ENCODE results near the gene DUSP12.

DUSP12 gene

GRCh38 chr1:161771161-161771560 is 21.6 kb downstream of the DUSP12 start:
- POLR2A ChIA-PET: no interaction called here
- DNase-seq (ENCODE audit: low read depth, low spot score): no peak
- H3K4me3 ChIP-seq (ENCODE audit: low read depth, low read length): no peak overlapping the region
- CTCF ChIA-PET: interaction anchor here (1.2 to 2.5 kb wide), 3 partner anchors 22 to 266 kb away, joined by 3 to 8 read pairs (median 4); no protein-coding TSS in a partner anchor
- TF ChIP-seq CTCF (IDR thresholded peaks at IDR 0.05; ENCODE audit: insufficient read depth, low read length, missing control alignments): no peak

- no peak for DNase-seq (ENCODE audit: low read depth, low spot score)
- H3K4me3 ChIP-seq (ENCODE audit: low read depth, low read length): no peak overlapping the region
- TF ChIP-seq CTCF (IDR thresholded peaks at IDR 0.05; ENCODE audit: insufficient read depth, low read length, missing control alignments): no peak
- ChIA-PET CTCF (interaction anchor here (1.2 to 2.5 kb wide), 3 partner anchors 21 to 265 kb away, joined by 3 to 8 read pairs (median 4); no protein-coding TSS in a partner anchor), POLR2A (no interaction called here)
Observed at GRCh38 chr1:161771973-161772372, 22.4 kb downstream of the DUSP12 start.

GRCh38 chr1:161772397-161772796 is 22.8 kb downstream of the DUSP12 start:
- POLR2A ChIA-PET: no interaction called here
- no peak overlapping the region for H3K4me3 ChIP-seq (ENCODE audit: low read depth, low read length)

GRCh38 chr1:161773791-161774190 is 24.2 kb downstream of the DUSP12 start:
- ChIA-PET CTCF (interaction anchor here (0.9 kb wide), 1 partner anchor 264 kb away, joined by 4 read pairs; no protein-coding TSS in a partner anchor), POLR2A (no interaction called here)
- H3K4me3 ChIP-seq (ENCODE audit: low read depth, low read length): no peak overlapping the region
- TF ChIP-seq CTCF (IDR thresholded peaks at IDR 0.05; ENCODE audit: insufficient read depth, low read length, missing control alignments): no peak
- no peak for DNase-seq (ENCODE audit: low read depth, low spot score)

More at GRCh38 chr1:161772397-161772796, 22.8 kb downstream of the DUSP12 start:
- no peak for TF ChIP-seq CTCF (IDR thresholded peaks at IDR 0.05; ENCODE audit: insufficient read depth, low read length, missing control alignments)
- no peak for DNase-seq (ENCODE audit: low read depth, low spot score)
- CTCF ChIA-PET: interaction anchor here (0.9 to 2.5 kb wide), 2 partner anchors 12 to 20 kb away, joined by 3 to 8 read pairs; no protein-coding TSS in a partner anchor

GRCh38 chr1:161777261-161777660 is 27.7 kb downstream of the DUSP12 start:
- DNase-seq (ENCODE audit: low read depth, low spot score): no peak
- CTCF ChIA-PET: interaction anchor here (1.4 kb wide), 1 partner anchor 10 kb away, joined by 7 read pairs; no protein-coding TSS in a partner anchor

GRCh38 chr1:161778522-161778921 is 28.9 kb downstream of the DUSP12 start:
- TF ChIP-seq CTCF (IDR thresholded peaks at IDR 0.05; ENCODE audit: insufficient read depth, low read length, missing control alignments): no peak
- H3K4me3 ChIP-seq (ENCODE audit: low read depth, low read length): no peak overlapping the region
- no peak for DNase-seq (ENCODE audit: low read depth, low spot score)
- ChIA-PET CTCF (interaction anchor here (1.0 kb wide), 1 partner anchor 15 kb away, joined by 4 read pairs; no protein-coding TSS in a partner anchor), POLR2A (no interaction called here)

More at GRCh38 chr1:161777261-161777660, 27.7 kb downstream of the DUSP12 start:
- no peak for TF ChIP-seq CTCF (IDR thresholded peaks at IDR 0.05; ENCODE audit: insufficient read depth, low read length, missing control alignments)
- no peak overlapping the region for H3K4me3 ChIP-seq (ENCODE audit: low read depth, low read length)
- POLR2A ChIA-PET: no interaction called here
